Neural crest cell (in vitro differentiated cells): ENCODE data around the gene CD274. TPM values are rescaled to one million over a fixed set of nuclear protein-coding genes. Genes with fewer than 3 reads are reported as not detected.

Experiments
- DNase-seq: peaks from one replicate; pipeline ENCODE4 v3.0.0; 2021; ENCODE audit warnings: low read depth, mixed read lengths, low spot score
- H3K27ac Mint-ChIP-seq: one replicate; pipeline ENCODE4 v1.8.0; 2021; ENCODE audit warnings: mild to moderate bottlenecking, mixed read lengths; ENCODE audit not compliant: unreplicated experiment
- H3K27me3 Mint-ChIP-seq: 2 replicates; pipeline ENCODE4 v1.8.0; 2021; ENCODE audit warnings: low read depth, mild to moderate bottlenecking, mixed read lengths
- H3K36me3 Mint-ChIP-seq: 2 replicates; pipeline ENCODE4 v1.8.0; 2021; ENCODE audit warnings: low read depth, mild to moderate bottlenecking, mixed read lengths
- H3K4me1 Mint-ChIP-seq: 2 replicates; pipeline ENCODE4 v1.8.0; 2021; ENCODE audit warnings: mixed read lengths
- H3K4me3 Mint-ChIP-seq: one replicate; pipeline ENCODE4 v1.8.0; 2021; ENCODE audit warnings: mild to moderate bottlenecking, mixed read lengths
- H3K9me3 Mint-ChIP-seq: 2 replicates; pipeline ENCODE4 v1.8.0; 2021; ENCODE audit warnings: mixed read lengths
- total RNA-seq: library from RNA; stranded (reverse); gene quantifications from 2 replicates; pipeline ENCODE4 v1.2.1, GENCODE V29; 2021
- TF ChIP-seq, protein P1 (sequence below): fragments of 200-600 bp; sonication (generic); conservative IDR thresholded peaks from 2 replicates; pipeline ENCODE4 v1.5.0; 2021; ENCODE audit warnings: antibody characterized with exemption, mild to moderate bottlenecking

The CD274 gene
- total RNA-seq, 1 donor from 2014 or later, result not detected

- no peaks in the 10 kb centered on the region for H3K4me1 Mint-ChIP-seq
- H3K4me3 Mint-ChIP-seq, result no peak overlapping the region
These were observed 50.3 kb downstream of the CD274 start for GRCh38 chr9:5500441-5501235.

DNA sequence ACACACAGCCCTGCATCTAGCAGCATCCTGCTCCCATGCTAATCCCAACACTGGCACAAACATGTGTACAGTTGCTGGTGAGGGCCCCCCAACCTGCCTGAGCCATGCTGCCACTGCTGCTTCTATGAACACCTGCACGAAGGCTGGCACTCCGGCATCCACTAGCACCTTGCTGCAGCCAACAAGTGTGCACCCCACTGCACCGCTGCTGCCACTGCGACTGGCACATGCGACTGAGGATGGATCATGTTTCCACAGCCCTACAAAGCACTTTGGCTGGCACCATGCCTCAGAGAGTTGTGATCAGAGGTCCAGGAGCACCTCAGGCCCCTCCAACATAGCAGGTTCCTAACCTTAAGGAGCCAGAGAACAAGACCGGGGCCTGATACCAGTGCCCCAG lies 52.2 kb downstream of the CD274 start:
- Mint-ChIP-seq H3K36me3 (peaks cover 5% of the 10 kb centered on the region), H3K4me1 (no peaks in the 10 kb centered on the region), H3K27ac (no peak overlapping the region), H3K9me3 (peaks cover 12% of the 10 kb centered on the region), H3K27me3 (no peaks in the 10 kb centered on the region), H3K4me3 (no peak overlapping the region)
- no peak for DNase-seq
- TF ChIP-seq, protein P1, sequence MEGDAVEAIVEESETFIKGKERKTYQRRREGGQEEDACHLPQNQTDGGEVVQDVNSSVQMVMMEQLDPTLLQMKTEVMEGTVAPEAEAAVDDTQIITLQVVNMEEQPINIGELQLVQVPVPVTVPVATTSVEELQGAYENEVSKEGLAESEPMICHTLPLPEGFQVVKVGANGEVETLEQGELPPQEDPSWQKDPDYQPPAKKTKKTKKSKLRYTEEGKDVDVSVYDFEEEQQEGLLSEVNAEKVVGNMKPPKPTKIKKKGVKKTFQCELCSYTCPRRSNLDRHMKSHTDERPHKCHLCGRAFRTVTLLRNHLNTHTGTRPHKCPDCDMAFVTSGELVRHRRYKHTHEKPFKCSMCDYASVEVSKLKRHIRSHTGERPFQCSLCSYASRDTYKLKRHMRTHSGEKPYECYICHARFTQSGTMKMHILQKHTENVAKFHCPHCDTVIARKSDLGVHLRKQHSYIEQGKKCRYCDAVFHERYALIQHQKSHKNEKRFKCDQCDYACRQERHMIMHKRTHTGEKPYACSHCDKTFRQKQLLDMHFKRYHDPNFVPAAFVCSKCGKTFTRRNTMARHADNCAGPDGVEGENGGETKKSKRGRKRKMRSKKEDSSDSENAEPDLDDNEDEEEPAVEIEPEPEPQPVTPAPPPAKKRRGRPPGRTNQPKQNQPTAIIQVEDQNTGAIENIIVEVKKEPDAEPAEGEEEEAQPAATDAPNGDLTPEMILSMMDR, result no peak

More at GRCh38 chr9:5500441-5501235, 50.3 kb downstream of the CD274 start:
- Mint-ChIP-seq H3K36me3 (peaks cover 5% of the 10 kb centered on the region), H3K27me3 (no peaks in the 10 kb centered on the region), H3K27ac (no peak overlapping the region), H3K9me3 (peaks cover 8% of the 10 kb centered on the region)
- no peak for DNase-seq
- TF ChIP-seq, protein P1, result no peak

GRCh38 chr9:5509573-5509972 lies 59.2 kb downstream of the CD274 start:
- TF ChIP-seq, protein P1, result no peak
- no peak overlapping the region for H3K27ac Mint-ChIP-seq
- H3K4me3 Mint-ChIP-seq, result no peak overlapping the region
- H3K9me3 Mint-ChIP-seq, result peaks cover 15% of the 10 kb centered on the region
- DNase-seq, result no peak
- H3K4me1 Mint-ChIP-seq, result no peaks in the 10 kb centered on the region
- no peaks in the 10 kb centered on the region for H3K27me3 Mint-ChIP-seq
- H3K36me3 Mint-ChIP-seq, result peaks cover 3% of the 10 kb centered on the region

GRCh38 chr9:5510360-5510931 lies 60.1 kb downstream of the CD274 start, which contains the start of gene PDCD1LG2:
Gene PDCD1LG2 (plus strand): TSS chr9:5510531. CDS start chr9:5522547, 12,016 bp downstream.
- Mint-ChIP-seq H3K4me3 (no peak within 1 kb of the TSS), H3K9me3 (peaks cover 9% of the 10 kb centered on the region), H3K27ac (no peak within 1 kb of the TSS), H3K36me3 (no peaks in the 10 kb centered on the region), H3K4me1 (no peaks in the 10 kb centered on the region), H3K27me3 (no peaks in the 10 kb centered on the region)
- TF ChIP-seq, protein P1, result no peak
- DNase-seq, result no peak

DNA sequence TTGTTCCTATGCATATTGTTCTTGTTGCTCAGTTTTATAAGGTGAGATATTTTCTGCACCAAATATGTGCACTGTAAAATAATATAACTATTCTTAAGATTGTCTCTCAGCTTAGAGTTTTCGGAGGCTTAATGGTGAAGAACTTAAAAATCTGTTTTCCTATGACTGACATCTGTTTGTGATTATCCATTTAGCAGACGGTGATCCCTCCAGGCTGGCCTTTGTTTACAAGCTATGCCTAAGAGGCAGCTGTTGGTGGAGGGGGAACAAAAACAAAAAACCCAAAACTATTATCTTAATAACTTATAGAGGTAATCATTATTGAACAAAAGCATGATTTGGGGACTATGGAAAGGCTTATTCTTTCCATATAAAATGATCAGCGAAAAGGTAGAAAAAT lies 60.6 kb downstream of the CD274 start:
- H3K27me3 Mint-ChIP-seq, result no peaks in the 10 kb centered on the region
- H3K4me1 Mint-ChIP-seq, result no peaks in the 10 kb centered on the region
- no peak for DNase-seq
- no peak overlapping the region for H3K27ac Mint-ChIP-seq
- TF ChIP-seq, protein P1, result no peak
- H3K4me3 Mint-ChIP-seq, result no peak overlapping the region
- H3K36me3 Mint-ChIP-seq, result no peaks in the 10 kb centered on the region
- peaks cover 9% of the 10 kb centered on the region for H3K9me3 Mint-ChIP-seq
